HG02884 (cell line): ENCODE results near the gene DHRS7.
A peak's percentile ranks its signal among the peaks of the same experiment; 100 is the strongest.

ENCODE experiments used
- ATAC-seq: cut with Tn5 transposase; IDR thresholded peaks from one replicate; pipeline ENCODE4 v1.9.1; 2021; ENCODE audit warnings: mild to moderate bottlenecking, moderate library complexity; ENCODE audit not compliant: unreplicated experiment

The DHRS7 gene

DNA sequence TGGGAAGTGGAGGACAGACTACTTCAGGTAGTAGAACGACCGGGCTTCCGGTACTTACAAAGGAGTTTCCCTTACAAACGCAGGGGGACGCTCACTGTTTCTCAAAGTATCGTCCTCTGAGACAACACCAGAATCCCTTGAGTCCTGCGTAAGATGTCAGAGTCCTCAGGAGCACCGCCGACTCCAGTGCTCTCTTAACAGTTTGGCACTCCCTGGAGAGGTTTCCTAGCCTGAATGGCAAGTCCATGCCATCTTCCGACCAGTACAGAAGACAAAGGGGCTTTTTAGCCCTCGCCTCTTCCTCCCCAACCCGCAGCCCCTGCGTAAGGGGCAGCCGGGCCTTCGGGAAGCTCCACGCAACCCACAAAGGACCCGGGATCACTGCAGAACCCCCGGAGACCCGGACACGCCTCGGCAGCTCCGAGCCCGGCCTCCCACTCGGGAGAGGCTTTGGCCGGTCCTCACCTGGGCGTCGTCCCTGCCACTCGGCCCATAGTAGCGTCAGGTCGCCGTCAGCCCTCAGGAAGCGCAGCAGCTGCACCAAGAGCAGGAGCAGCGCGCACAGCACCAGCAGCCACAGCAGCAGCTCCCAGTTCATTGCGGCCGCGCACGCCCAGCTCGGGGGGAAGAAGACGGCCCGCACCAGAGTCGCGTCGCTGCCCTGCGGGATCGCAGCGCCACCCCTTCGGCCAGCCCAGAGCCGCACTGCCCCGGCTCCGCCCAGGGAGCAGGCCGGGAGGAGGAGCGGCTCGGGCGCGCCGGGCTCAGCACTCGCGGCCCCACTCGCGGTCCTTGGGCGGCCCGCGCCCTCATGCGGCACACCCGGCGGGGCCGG, at the start of gene DHRS7:
DHRS7 (minus strand) TSS at position 687 of the 835 bp plus-strand sequence; CDS start at position 598, 89 bp downstream.
- peak; percentile 76 for ATAC-seq

DNA sequence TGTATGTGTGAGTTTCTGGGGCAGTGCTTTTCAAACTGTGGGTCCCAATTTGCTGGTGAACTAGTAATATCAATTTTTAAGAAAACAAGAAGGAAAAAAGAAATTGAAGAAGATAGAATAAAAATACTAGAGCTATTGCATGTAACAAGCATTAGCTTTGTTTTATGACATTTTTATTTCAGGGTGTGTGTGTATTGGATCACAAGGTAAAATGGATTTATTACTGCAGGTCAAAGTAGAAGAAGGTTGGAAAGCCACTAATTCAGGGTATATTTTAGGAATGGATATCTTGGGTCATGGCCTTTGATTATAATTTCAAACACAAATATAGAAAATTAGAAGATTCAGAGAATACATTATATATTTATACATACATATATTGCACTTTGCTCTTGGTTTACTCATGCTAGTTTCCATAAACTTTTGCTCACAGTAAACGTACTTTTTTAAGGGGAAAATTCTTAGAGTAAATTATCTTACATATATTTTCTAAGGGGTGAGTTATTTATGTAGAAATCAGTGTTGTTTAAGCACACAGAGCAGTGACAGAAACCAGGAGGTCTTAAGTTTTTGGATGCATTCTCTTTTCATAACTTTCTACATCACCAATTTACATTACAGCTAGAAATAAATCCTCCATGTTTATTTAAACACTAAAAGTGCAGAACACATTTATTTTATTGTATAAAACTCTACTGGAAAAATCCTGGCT, 49.4 kb upstream of the DHRS7 start:
- no peak for ATAC-seq

DNA sequence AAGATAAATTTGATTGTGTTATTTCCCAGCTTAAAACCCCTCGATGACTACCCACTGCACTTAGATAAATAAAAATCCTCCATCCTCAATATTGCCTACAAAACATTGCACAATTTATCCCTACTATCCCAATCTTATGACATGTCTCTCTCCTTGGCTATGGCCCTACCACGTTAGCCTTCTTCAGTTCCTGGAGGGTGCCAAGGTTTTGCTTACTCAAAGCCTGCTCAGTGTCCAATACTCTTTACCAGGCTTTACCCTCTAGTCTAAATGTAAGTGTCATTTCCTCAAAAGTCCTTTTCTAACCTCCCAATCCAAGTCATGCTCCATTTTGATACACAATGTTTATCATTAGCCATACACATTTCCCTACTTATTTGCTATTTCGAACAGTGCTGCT, 48.8 kb upstream of the DHRS7 start:
- no peak for ATAC-seq

DNA sequence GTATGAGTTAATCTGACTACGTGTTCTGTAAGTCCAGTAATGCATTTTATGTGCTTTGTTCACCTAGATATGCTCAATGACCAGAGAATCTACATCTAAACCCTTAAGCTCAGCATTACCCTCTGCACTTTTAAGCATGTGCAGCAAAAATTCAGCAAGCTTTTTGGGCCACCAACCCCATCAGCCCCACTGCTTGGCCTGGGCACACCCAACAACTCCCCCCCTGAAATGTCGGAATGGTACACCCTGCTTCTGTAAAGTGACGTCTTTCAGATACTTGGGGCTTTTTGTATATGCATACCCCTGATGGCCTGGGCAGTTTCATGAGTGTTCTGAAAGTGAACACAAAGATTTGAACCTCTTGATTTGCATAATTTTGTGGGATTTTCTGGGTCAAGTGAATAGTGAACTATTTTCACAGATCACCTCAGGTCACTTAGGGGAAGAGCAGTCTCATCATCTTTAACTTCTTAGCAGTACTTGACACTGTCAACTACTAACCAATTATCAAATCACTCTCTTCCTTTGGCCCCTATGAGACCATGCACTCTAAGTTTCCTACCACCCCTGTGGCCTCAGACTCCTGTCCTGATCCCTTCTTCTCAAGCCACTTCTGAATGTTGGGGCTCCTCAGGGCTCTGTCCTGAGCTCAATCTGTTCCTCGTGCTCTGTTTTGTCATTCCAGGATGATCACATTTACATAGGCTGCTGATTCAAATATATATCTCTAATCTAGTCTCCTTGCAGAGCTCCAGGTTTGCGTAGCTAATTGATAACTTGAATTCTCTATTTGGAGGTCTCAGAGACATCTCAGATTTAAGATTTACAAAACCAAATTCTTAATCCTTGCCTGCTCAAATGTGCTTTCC, 47.5 kb upstream of the DHRS7 start:
- ATAC-seq = peak; percentile 91

DNA sequence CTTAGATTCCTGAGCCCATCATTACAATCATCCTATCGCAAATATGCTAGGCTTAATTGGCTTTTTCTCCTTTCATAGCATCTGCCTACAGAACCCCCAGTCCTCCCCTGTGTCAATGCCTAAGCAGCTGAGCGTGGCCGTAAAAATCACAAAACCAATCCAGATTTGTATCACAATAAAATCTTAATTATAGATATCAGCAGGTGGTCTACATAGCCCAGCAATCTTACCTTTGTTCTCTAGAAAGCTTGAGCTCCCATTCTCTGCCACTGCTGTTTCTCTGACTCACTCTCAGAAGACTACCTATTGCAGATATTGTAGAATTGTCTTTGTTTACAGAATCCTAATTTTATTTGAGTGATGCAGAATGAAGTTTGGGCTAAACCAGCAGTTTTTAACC, 46.0 kb upstream of the DHRS7 start:
- no peak for ATAC-seq

- no peak for ATAC-seq
Observed at GRCh38 chr14:60210703-60211102, 45.5 kb upstream of the DHRS7 start.

GRCh38 chr14:60206837-60207533, 41.8 kb upstream of the DHRS7 start:
- ATAC-seq = peak; percentile 40

GRCh38 chr14:60206249-60206670, 41.1 kb upstream of the DHRS7 start:
- no peak for ATAC-seq

DNA sequence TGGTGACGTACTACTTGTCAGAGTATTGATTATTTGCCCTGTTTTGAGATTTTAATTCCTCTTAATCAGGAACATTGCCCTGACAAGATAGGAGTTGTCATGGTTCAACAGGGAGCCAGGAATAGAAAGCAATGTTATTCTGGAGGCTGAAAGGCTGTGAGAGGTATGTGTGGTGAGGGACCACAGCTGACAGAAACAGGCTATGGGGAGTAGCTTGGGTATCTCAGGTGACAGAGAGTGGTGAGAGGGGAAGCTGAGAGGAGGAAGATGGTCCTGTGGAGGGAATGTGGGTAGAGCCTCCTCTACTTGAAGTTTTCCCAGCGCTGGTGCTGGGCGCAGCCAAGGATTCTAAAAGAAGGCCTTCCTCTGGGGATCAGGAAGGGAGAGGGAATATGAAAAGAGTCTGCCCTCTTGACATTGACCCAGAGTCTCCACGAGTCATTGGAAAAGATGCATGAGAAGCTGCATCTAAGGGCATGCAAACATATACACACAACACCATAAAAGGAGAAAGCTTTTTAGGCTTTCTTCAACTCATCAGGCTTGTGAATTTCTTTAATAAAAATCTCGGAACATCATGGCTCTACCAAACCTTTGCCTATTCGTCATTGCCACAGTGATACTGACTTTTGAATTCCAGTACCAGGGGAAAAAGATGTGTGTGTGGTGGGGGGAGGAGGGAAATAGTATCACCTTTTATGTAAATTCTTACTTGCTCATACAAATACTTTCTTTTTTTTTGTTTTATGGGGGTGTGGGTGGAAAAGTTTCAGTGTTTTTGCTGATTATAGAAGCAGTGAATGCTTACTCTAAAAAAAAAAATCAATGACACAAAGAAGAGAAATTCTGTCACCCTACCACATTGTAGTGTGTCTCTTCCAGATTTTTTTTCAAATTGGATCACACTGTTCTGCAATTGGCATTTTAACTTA, 39.9 kb upstream of the DHRS7 start:
- ATAC-seq = peak; percentile 39

DNA sequence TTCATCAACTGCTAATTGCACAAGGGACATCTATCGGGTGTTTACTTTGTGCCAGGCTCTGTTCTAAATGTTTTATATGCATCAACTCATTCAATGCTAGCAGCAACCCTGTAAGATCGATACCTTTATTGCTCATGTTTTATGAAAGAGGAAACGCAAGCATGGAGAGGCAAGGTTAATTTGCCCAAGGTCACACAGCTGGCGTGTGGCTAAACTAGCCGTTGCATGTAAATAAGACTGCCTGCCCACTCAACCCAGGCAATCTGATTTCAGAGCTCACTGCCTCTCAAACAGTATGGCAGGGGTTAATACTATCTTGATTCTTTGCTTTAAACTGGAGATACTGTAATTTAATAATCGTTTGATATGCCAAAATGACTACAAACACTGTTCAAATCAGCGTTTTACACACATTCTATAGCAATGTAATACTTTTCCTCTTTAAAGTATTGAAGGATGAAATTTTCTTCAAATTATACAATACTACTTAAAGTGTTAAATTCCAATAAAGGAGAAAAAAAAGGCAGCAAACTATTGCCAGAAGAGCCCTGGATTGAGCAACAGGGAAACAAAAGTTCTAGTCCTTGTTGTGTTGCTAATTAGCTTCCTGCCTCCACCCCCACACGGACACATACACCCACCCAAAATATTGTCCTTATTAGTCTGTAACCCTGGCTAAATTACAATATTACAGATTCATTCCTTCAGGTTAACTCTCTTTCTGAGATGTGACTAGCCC, 39.1 kb upstream of the DHRS7 start:
- ATAC-seq = peak; percentile 61

DNA sequence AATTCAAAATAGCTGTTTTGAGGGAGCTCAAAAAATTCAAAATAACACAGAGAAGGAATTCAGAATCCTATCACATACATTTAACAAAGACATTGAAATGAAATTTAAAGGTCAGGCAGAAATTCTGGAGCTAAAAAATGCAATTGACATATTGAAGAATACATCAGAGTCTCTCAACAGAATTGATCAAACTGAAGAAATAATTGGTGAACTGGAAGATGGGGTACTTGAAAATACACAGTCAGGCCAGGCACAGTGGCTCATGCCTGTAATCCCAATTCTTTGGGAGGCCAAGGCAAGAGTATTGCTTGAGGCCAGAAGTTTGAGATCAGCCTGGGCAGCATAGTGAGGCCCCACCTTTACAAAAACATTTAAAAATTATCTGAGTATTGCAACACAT, 34.1 kb upstream of the DHRS7 start:
- no peak for ATAC-seq

DNA sequence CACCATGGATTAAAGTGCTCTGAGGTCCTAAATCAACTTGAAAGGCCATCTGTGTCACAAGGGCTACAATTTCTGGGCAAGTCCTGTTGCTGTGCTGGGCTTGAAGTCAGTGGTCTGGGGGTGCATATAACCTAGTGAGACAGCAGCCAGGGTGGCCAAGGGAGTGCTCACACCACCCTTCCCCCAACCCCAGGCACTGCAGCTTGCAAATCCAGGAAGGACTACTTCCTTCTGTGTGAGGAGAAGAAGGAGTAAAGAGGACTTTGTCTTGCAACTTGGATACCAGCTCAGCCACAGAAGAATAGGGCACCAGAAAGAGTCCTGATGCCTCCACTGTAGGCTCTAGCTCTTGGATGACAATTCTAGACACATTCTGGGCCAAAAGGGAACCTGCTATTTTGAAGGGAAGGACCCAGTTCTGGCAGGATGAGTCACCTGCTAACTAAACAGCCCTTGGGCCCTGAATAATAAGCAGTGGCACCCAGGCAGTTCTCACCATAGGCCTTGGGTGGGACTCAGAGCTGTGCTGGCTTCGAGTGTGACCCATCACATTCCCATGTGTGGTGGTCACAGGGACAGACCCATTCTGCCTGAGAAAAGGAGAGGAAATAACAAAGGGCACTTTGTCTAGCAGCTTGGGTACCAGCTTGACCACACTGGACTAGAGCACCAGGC, 32.6 kb upstream of the DHRS7 start:
- ATAC-seq = no peak

- no peak for ATAC-seq
Observed at GRCh38 chr14:60196291-60196690, 31.1 kb upstream of the DHRS7 start.

GRCh38 chr14:60195179-60195810, 30.1 kb upstream of the DHRS7 start:
- peak; percentile 64 for ATAC-seq

- peak; percentile 63 for ATAC-seq
Observed at GRCh38 chr14:60189923-60190840, 25.0 kb upstream of the DHRS7 start.

- no peak for ATAC-seq
Observed at GRCh38 chr14:60188696-60189095, 23.5 kb upstream of the DHRS7 start.

DNA sequence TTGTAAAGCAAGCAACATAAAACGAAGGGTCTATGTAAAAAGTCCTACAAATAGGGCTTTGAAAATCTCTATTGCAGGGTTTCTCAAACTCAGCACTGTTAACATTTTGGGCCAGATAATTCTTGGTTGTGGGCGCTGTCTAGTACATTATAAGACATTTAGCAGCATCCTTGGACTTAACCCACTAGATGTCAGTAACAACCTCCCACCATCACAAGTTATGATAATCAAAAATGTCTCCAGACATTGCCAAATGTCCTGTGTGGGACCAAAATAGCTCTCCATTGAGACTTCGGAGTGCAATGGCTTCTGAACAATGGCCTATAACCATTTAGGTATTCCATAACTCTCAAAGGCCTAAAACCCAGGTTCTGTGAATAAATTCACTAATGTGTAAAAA, 22.9 kb upstream of the DHRS7 start:
- no peak for ATAC-seq
